T-cell (primary cell): Measurements from ENCODE around the gene TMED6. TPM values are rescaled to one million over a fixed set of nuclear protein-coding genes. Genes with fewer than 3 reads are reported as not detected.

Source experiments
- ATAC-seq, 4 experiments: fragments of 200-7000 bp in 3 of 4; fragments of 150-1000 bp in 1 of 4; cut with Tn5 transposase; replicated peaks in 1 of 4; 1 replicate in 3 of 4; 2 replicates in 1 of 4; pipeline ENCODE4 v1.10.0; 2021; ENCODE audit warnings: moderate library complexity in 3 of 4, mild to moderate bottlenecking in 2 of 4, moderate number of reproducible peaks in 1 of 4
- CTCF ChIA-PET, 2 donors: fragments of 300-600 bp; sonication (Branson Sonifier 250); formaldehyde crosslinking; loops; one replicate each; lab custom pipeline; 2022; ENCODE audit warnings: antibody characterized with exemption in 2 of 2; lab: Charles Lee
- POLR2A ChIA-PET, 2 donors: fragments of 300-600 bp; sonication (Branson Sonifier 250); formaldehyde crosslinking; loops; one replicate each; lab custom pipeline; 2022; ENCODE audit warnings: antibody characterized with exemption in 2 of 2; lab: Charles Lee
- DNase-seq, 35 experiments: peaks; one replicate each; pipeline versions ENCODE4 v3.0.0 to v3.0.0-alpha.2; 2013 to 2023
- H3K27ac ChIP-seq: one replicate; pipeline ENCODE4 v1.5.1; 2013; ENCODE audit warnings: low read length
- H3K27me3 ChIP-seq, 2 experiments: replicated peaks in 1 of 2; 1 replicate in 1 of 2; 2 replicates in 1 of 2; pipeline versions ENCODE4 v1.6.1 to v1.7.0; 2013; ENCODE audit warnings: low read length in 1 of 2, mixed read lengths in 1 of 2; ENCODE audit not compliant: control insufficient read depth in 2 of 2, insufficient read depth in 2 of 2; ENCODE audit errors: extremely low read depth in 1 of 2
- H3K36me3 ChIP-seq, 2 donors: 1 replicate in 1 of 2; 2 replicates in 1 of 2; pipeline versions ENCODE4 v1.6.1 to v1.7.0; 2013; ENCODE audit warnings: low read length in 1 of 2; ENCODE audit not compliant: control insufficient read depth in 2 of 2, insufficient read depth in 1 of 2; ENCODE audit errors: extremely low read depth in 1 of 2
- H3K4me1 ChIP-seq, 2 experiments: 1 replicate in 1 of 2; 2 replicates in 1 of 2; pipeline versions ENCODE4 v1.6.1 to v1.7.0; 2013; ENCODE audit warnings: low read length in 2 of 2, mixed read lengths in 1 of 2; ENCODE audit not compliant: insufficient read depth in 2 of 2, control insufficient read depth in 1 of 2; ENCODE audit errors: extremely low read depth in 1 of 2
- H3K4me3 ChIP-seq, 2 donors: 1 replicate in 1 of 2; 2 replicates in 1 of 2; pipeline versions ENCODE4 v1.5.1 to v1.7.0; 2013; ENCODE audit warnings: mild to moderate bottlenecking in 2 of 2, low read length in 1 of 2, moderate library complexity in 1 of 2; ENCODE audit not compliant: control insufficient read depth in 1 of 2; ENCODE audit errors: extremely low read depth in 1 of 2
- H3K9me3 ChIP-seq: 2 replicates; pipeline ENCODE4 v1.7.0; 2013
- H3K27ac Mint-ChIP-seq, 2 donors: one replicate each; pipeline ENCODE4 v1.8.0; 2020 to 2021; ENCODE audit warnings: mild to moderate bottlenecking in 2 of 2, mixed read lengths in 2 of 2
- H3K27me3 Mint-ChIP-seq, 2 donors: one replicate each; pipeline ENCODE4 v1.8.0; 2021 to 2022; ENCODE audit warnings: mixed read lengths in 2 of 2
- H3K36me3 Mint-ChIP-seq: one replicate; pipeline ENCODE4 v1.8.0; 2021; ENCODE audit warnings: mixed read lengths
- H3K4me1 Mint-ChIP-seq, 3 donors: one replicate each; pipeline ENCODE4 v1.8.0; 2020 to 2022; ENCODE audit warnings: mixed read lengths in 3 of 3, mild to moderate bottlenecking in 1 of 3
- H3K4me3 Mint-ChIP-seq, 3 donors: one replicate each; pipeline ENCODE4 v1.8.0; 2020 to 2022; ENCODE audit warnings: mild to moderate bottlenecking in 3 of 3, mixed read lengths in 3 of 3, moderate library complexity in 3 of 3
- H3K9me3 Mint-ChIP-seq, 3 donors: one replicate each; pipeline ENCODE4 v1.8.0; 2020 to 2022; ENCODE audit warnings: mixed read lengths in 3 of 3
- WGBS: methylation state at CpG from one replicate; pipeline ENCODE4 v1.1.5; 2013; ENCODE audit warnings: missing lambda C conversion rate; ENCODE audit not compliant: insufficient coverage; 5-methylcytosine and 5-hydroxymethylcytosine counted together
- total RNA-seq, 35 experiments: library from RNA in 6 of 35; stranded (reverse) in 6 of 35; fragments of 120-200 nt in 1 of 35; gene quantifications; one replicate each; pipeline versions ENCODE4 v1.2.1 to v1.2.4 and lab custom pipeline; 2013 to 2026

The TMED6 gene
- total RNA-seq, 5 donors from 2014 or later (not counting 1 experiment from before 2014, with no cell fraction given) = 2.6 to 4.6 (median 3.0) TPM

- H3K4me3 Mint-ChIP-seq = no peak overlapping the region
- H3K4me3 ChIP-seq = no peak overlapping the region
- H3K4me1 ChIP-seq = peaks cover 14 to 26% of the 10 kb centered on the region in 2 experiments
- H3K36me3 Mint-ChIP-seq = peaks cover 35% of the 10 kb centered on the region
- no peak for DNase-seq
- peaks cover 33 to 48% (median 39%) of the 10 kb centered on the region in 3 donors for H3K4me1 Mint-ChIP-seq
- ChIA-PET POLR2A (interaction anchor here in 1 of 2 donors (0.6 kb wide), 1 partner anchor 11 kb away, joined by 3 read pairs; no protein-coding TSS in a partner anchor), CTCF (interaction anchor here in 1 of 2 donors (0.7 kb wide), 1 partner anchor 31 kb away, joined by 3 read pairs; no protein-coding TSS in a partner anchor)
- H3K36me3 ChIP-seq = peaks cover 36 to 68% of the 10 kb centered on the region in 2 donors
- no peaks in the 10 kb centered on the region for H3K27me3 Mint-ChIP-seq
- no peaks in the 10 kb centered on the region for H3K9me3 ChIP-seq
- WGBS = 91% methylated on average over 6 of the region's 8 CpGs
- H3K27ac ChIP-seq = no peak overlapping the region
- H3K9me3 Mint-ChIP-seq = no peaks in the 10 kb centered on the region
- no peak for ATAC-seq
- no peaks in the 10 kb centered on the region for H3K27me3 ChIP-seq
- H3K27ac Mint-ChIP-seq = no peak overlapping the region
These were observed 27.5 kb downstream of the TMED6 start for GRCh38 chr16:69324013-69324531.

- peaks cover 35% of the 10 kb centered on the region for H3K36me3 Mint-ChIP-seq
- ATAC-seq (no peak), DNase-seq (no peak)
- H3K27ac Mint-ChIP-seq = peak overlapping the region in 1 of 2 donors; percentile 16
- Histone ChIP-seq H3K36me3 (peaks cover 40 to 74% of the 10 kb centered on the region in 2 donors), H3K9me3 (no peaks in the 10 kb centered on the region), H3K4me1 (peaks cover 10 to 19% of the 10 kb centered on the region in 2 experiments), H3K4me3 (no peak overlapping the region), H3K27me3 (no peaks in the 10 kb centered on the region), H3K27ac (no peak overlapping the region)
- H3K9me3 Mint-ChIP-seq = no peaks in the 10 kb centered on the region
- ChIA-PET CTCF (interaction anchor here in 1 of 2 donors (0.5 kb wide), 1 partner anchor 426 kb away, joined by 8 read pairs; no protein-coding TSS in a partner anchor), POLR2A (no interaction called here)
- H3K4me3 Mint-ChIP-seq = no peak overlapping the region
- peaks cover 26 to 41% (median 32%) of the 10 kb centered on the region in 3 donors for H3K4me1 Mint-ChIP-seq
- no peaks in the 10 kb centered on the region for H3K27me3 Mint-ChIP-seq
- 96% methylated on average over 14 of the region's 14 CpGs for WGBS
These were observed 28.2 kb downstream of the TMED6 start for GRCh38 chr16:69323415-69323814.

- Mint-ChIP-seq H3K4me1 (peaks cover 24 to 35% (median 26%) of the 10 kb centered on the region in 3 donors), H3K36me3 (peaks cover 35% of the 10 kb centered on the region), H3K4me3 (no peak overlapping the region), H3K27ac (no peak overlapping the region), H3K9me3 (no peaks in the 10 kb centered on the region), H3K27me3 (no peaks in the 10 kb centered on the region)
- DNase-seq (no peak), ATAC-seq (no peak)
- H3K4me1 ChIP-seq = peaks cover 5 to 10% of the 10 kb centered on the region in 2 experiments
- H3K27ac ChIP-seq = no peak overlapping the region
- POLR2A ChIA-PET = no interaction called here
- peaks cover 40 to 77% of the 10 kb centered on the region in 2 donors for H3K36me3 ChIP-seq
- CTCF ChIA-PET = no interaction called here
- no peaks in the 10 kb centered on the region for H3K9me3 ChIP-seq
- H3K4me3 ChIP-seq = no peak overlapping the region
- 99% methylated on average over 7 of the region's 7 CpGs for WGBS
- H3K27me3 ChIP-seq = no peaks in the 10 kb centered on the region
These were observed 29.2 kb downstream of the TMED6 start for GRCh38 chr16:69322343-69322742.

GRCh38 chr16:69321080-69321479 is 30.5 kb downstream of the TMED6 start:
- POLR2A ChIA-PET = no interaction called here
- Histone ChIP-seq H3K27ac (no peak overlapping the region), H3K4me3 (no peak overlapping the region), H3K4me1 (peaks cover 3 to 5% of the 10 kb centered on the region in 2 experiments), H3K36me3 (peaks cover 45 to 83% of the 10 kb centered on the region in 2 donors), H3K9me3 (no peaks in the 10 kb centered on the region), H3K27me3 (no peaks in the 10 kb centered on the region)
- H3K27me3 Mint-ChIP-seq = no peaks in the 10 kb centered on the region
- peaks cover 14 to 24% (median 16%) of the 10 kb centered on the region in 3 donors for H3K4me1 Mint-ChIP-seq
- H3K27ac Mint-ChIP-seq = no peak overlapping the region
- peak overlapping the region in 1 of 3 donors; percentile 9 for H3K4me3 Mint-ChIP-seq
- 96% methylated on average over 17 of the region's 22 CpGs for WGBS
- H3K36me3 Mint-ChIP-seq = peaks cover 40% of the 10 kb centered on the region
- no peak for ATAC-seq
- CTCF ChIA-PET = no interaction called here
- no peak for DNase-seq
- no peaks in the 10 kb centered on the region for H3K9me3 Mint-ChIP-seq

- H3K27ac Mint-ChIP-seq = no peak overlapping the region
- peak overlapping the region in 1 of 3 donors; percentile 9 for H3K4me3 Mint-ChIP-seq
- no peaks in the 10 kb centered on the region for H3K27me3 Mint-ChIP-seq
- peaks cover 0 to 4% of the 10 kb centered on the region in 2 experiments for H3K4me1 ChIP-seq
- no peaks in the 10 kb centered on the region for H3K27me3 ChIP-seq
- CTCF ChIA-PET = no interaction called here
- no peak overlapping the region for H3K27ac ChIP-seq
- no peak for ATAC-seq
- H3K9me3 Mint-ChIP-seq = no peaks in the 10 kb centered on the region
- peaks cover 44% of the 10 kb centered on the region for H3K36me3 Mint-ChIP-seq
- WGBS = 96% methylated on average over 12 of the region's 13 CpGs
- H3K36me3 ChIP-seq = peaks cover 46 to 86% of the 10 kb centered on the region in 2 donors
- POLR2A ChIA-PET = no interaction called here
- peaks cover 10 to 20% (median 12%) of the 10 kb centered on the region in 3 donors for H3K4me1 Mint-ChIP-seq
- H3K9me3 ChIP-seq = no peaks in the 10 kb centered on the region
- no peak overlapping the region for H3K4me3 ChIP-seq
- DNase-seq = no peak
These were observed 30.9 kb downstream of the TMED6 start for GRCh38 chr16:69320740-69321073.

GRCh38 chr16:69319826-69320739 is 31.5 kb downstream of the TMED6 start:
- peaks cover 51 to 92% of the 10 kb centered on the region in 2 donors for H3K36me3 ChIP-seq
- Mint-ChIP-seq H3K9me3 (no peaks in the 10 kb centered on the region), H3K4me1 (peaks cover 10 to 17% (median 11%) of the 10 kb centered on the region in 3 donors), H3K27ac (no peak overlapping the region), H3K36me3 (peaks cover 42% of the 10 kb centered on the region), H3K27me3 (no peaks in the 10 kb centered on the region), H3K4me3 (no peak overlapping the region)
- WGBS = 95% methylated on average over 14 of the region's 30 CpGs
- H3K27me3 ChIP-seq = no peaks in the 10 kb centered on the region
- no peak overlapping the region for H3K27ac ChIP-seq
- DNase-seq = no peak
- CTCF ChIA-PET = no interaction called here
- peaks cover 0 to 3% of the 10 kb centered on the region in 2 experiments for H3K4me1 ChIP-seq
- no peaks in the 10 kb centered on the region for H3K9me3 ChIP-seq
- POLR2A ChIA-PET = no interaction called here
- ATAC-seq = no peak
- H3K4me3 ChIP-seq = no peak overlapping the region
